ENCODE results near the gene OR4N5. TPM values are rescaled to one million over a fixed set of nuclear protein-coding genes. Genes with fewer than 3 reads are reported as not detected.
"Not testable (repeated sequence)": the region's sequence is repeated elsewhere in the genome, so short reads cannot be mapped to it uniquely, and the experiment has no call there.

OR4N5 gene, protein sequence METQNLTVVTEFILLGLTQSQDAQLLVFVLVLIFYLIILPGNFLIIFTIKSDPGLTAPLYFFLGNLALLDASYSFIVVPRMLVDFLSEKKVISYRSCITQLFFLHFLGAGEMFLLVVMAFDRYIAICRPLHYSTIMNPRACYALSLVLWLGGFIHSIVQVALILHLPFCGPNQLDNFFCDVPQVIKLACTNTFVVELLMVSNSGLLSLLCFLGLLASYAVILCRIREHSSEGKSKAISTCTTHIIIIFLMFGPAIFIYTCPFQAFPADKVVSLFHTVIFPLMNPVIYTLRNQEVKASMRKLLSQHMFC
- not detected in 2 replicates for total RNA-seq

DNA sequence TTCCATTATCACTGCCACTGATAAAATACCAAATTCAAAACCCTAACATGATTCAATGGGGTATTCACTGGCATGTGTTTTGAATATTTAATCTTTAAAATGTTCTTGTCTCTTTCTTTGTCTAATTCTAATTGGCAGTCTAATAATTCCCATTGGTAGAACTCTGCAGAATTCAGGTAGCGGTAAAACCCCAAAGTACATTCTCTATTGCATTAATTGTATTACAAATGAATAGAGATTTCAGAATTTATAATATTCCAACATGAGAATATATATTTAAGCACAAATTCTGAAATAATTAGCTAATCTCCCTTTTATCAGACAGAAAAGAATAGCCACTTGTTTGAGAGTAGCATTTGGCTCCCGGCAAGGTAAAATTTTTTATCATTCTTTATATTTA, at the start of gene OR4N5:
TSS of gene OR4N5 (plus strand) at position 301 of the 400 bp plus-strand sequence. CDS start 4,916 bp downstream, outside the sequence.
- DNase-seq = no peak

- no peak for DNase-seq
These were observed 46.6 kb upstream of the OR4N5 start for GRCh38 chr14:20092050-20092449.

DNA sequence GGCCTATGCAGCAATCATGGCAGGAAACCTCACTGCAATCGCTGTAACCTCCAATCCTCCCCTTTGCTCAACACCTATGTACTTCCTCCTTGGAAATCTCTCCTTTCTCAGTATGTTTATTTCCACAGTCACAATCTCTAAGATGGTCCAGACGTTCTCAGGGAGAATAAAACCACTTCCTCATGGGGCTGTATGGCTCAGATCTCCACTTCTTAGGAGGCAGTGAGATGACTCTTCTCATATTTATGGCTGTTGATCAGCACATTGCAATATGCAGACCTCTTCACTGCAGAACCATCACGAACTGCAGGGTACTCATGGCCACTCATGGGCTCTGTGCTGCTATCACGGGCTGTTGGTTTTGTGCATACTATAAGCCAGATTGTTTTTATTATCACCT, 45.2 kb upstream of the OR4N5 start:
- no peak for DNase-seq

GRCh38 chr14:20098926-20099770, 39.5 kb upstream of the OR4N5 start:
- DNase-seq = not testable (repeated sequence)

GRCh38 chr14:20110438-20110837, 28.2 kb upstream of the OR4N5 start, which contains the start of gene OR4K17:
Gene OR4K17 (plus strand): TSS chr14:20110739. CDS start chr14:20117500, 6,761 bp downstream.
- no peak for DNase-seq

DNA sequence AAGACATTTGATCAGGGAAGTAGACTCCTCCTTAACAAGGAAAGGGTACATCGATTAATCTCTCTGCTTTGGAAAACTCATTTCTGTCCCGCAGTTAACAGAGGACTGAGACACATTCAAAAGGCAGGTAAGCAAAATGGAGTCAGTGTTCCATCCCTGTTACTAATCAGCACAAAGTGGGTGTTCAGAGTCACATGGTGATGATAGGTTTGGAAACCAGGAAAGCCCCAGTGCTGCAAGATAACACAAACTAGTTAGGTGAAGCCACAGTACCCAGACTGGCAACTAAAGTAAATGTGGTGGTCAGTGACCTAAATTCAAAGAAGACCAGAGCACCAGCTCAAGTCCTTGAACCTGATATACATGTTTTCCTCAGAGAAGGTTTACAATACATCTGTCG, 26.3 kb upstream of the OR4N5 start:
- DNase-seq = no peak

DNA sequence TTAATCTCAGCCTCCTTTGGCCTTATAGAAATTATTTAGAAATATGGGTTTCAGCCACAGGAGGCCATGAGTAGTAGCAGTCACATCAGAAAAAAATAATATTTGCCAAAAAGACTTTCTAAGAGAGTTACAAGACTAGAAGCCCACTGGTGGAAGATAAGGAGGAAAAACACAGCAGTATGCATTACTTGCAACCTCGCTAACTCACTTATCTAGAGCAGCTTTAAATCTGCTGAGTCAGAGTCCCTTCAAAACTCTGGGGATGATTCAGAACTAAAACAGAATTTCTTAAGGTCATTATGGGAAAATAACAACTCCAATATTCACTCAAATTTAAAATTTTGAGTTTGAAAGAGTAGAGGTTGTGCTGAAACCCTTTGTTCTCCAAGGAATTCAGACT, 21.9 kb upstream of the OR4N5 start:
- no peak for DNase-seq

GRCh38 chr14:20118795-20119194, 19.8 kb upstream of the OR4N5 start:
- DNase-seq = no peak

DNA sequence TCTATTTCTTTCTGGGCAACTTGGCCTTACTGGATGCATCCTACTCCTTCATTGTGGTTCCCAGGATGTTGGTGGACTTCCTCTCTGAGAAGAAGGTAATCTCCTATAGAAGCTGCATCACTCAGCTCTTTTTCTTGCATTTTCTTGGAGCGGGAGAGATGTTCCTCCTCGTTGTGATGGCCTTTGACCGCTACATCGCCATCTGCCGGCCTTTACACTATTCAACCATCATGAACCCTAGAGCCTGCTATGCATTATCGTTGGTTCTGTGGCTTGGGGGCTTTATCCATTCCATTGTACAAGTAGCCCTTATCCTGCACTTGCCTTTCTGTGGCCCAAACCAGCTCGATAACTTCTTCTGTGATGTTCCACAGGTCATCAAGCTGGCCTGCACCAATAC, 5.3 kb downstream of the OR4N5 start:
- DNase-seq = no peak

- no peak for DNase-seq
These were observed 6.2 kb downstream of the OR4N5 start for GRCh38 chr14:20144820-20145219.

- DNase-seq = no peak
These were observed 25.8 kb downstream of the OR4N5 start for GRCh38 chr14:20164462-20164861.

GRCh38 chr14:20167091-20167490, 28.5 kb downstream of the OR4N5 start:
- DNase-seq = no peak

- DNase-seq = not testable (repeated sequence)
These were observed 31.2 kb downstream of the OR4N5 start for GRCh38 chr14:20169852-20170251.

DNA sequence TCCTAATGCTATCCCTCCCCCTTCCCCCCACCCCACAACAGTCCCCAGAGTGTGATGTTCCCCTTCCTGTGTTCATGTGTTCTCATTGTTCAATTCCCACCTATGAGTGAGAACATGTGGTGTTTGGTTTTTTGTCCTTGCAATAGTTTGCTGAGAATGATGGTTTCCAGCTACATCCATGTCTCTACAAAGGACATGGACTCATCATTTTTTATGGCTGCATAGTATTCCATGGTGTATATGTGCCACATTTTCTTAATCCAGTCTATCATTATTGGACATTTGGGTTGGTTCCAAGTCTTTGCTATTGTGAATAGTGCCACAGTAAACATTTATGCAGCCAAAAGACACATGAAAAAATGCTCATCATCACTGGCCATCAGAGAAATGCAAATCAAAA, 35.6 kb downstream of the OR4N5 start:
- DNase-seq = not testable (repeated sequence)

GRCh38 chr14:20176330-20176729, 37.7 kb downstream of the OR4N5 start:
- DNase-seq = no peak

- no peak for DNase-seq
These were observed 38.9 kb downstream of the OR4N5 start for GRCh38 chr14:20177433-20177974.

- no peak for DNase-seq
These were observed 40.6 kb downstream of the OR4N5 start for GRCh38 chr14:20179218-20179617.

DNA sequence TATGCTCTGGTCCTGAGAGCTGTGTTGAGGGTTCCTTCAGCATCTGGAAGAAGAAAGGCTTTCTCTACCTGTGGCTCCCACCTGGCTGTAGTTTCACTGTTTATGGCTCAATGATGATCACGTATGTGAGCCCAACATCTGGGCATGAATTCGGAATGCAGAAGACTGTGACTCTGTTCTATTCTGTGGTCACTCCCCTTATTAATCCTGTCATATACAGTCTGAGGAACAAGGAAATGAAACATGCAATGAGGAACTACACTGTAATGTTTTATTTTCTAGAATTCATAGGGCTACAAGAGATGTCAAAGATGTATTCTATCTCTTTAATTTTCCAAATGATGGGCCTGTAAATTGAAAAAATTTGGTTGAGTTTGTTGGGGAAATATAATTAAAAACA, 41.3 kb downstream of the OR4N5 start:
- no peak for DNase-seq

DNA sequence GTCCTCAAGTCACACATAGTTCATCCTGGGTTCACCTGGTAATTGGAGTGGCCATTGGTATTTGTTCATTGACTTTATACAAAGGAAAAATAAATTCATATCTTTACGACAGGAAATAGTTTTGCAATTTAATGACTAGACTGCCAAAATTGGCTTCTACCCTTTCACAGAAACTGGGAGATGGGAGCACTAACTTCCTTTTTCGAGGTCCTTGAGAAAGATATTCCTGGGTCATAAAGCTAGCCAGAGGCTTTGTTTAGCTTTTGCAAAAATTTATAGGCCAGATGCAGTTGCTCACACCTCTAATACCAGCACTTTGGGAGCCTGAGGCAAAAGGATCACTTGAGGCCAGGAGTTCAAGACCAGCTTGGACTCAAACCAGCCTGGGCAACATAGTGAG, 41.9 kb downstream of the OR4N5 start:
- no peak for DNase-seq

- no peak for DNase-seq
These were observed 45.6 kb downstream of the OR4N5 start for GRCh38 chr14:20184181-20184580.

DNA sequence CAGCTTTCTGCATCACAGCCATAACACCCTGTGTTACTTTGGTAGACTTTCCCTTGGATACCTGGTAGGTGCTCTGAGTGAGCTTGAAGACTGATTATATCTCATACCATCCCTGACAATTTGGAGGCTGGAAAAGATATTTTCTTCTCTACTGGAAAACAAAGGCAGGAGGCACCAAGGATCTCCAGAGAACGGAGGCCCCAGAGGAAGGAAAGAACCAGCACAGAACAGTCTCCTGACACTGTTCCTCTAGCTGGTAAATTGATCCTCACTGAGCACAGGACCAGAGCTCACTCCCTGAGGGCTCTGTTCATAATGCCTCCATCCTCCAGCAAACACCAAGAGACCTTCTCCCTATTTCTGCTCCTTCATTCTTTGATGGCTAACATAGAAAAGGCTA, 52.0 kb downstream of the OR4N5 start, which contains the start of gene OR11G2:
TSS of gene OR11G2 (plus strand) at position 301 of the 400 bp plus-strand sequence. CDS start 6,542 bp downstream, outside the sequence.
- DNase-seq = no peak

DNA sequence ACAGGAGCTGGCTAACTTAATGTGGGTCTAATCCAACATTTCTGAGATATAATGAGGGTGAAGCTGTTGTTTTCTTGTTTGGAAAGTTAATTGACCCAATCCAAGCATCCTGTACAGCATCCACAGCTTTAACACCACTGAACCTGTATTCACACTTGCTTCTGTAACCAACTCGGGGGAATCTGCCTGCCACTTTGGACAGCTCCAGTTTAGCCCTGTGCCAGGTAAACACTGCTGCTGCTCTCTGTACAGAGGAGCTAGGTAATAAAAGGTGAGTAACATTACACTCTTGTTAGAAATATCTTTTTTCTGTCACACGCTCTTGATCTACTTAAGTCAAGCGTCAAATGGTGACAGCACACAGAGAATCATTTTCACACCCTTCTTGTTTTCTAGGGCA, 52.8 kb downstream of the OR4N5 start:
- no peak for DNase-seq

GRCh38 chr14:20194101-20194500, 55.5 kb downstream of the OR4N5 start:
- no peak for DNase-seq
